ENCODE results near the gene HOXD3. TPM values are rescaled to one million over a fixed set of nuclear protein-coding genes. Genes with fewer than 3 reads are reported as not detected.

HOXD3 gene
- total and polyA plus RNA-seq, 4 donors = not detected

DNA sequence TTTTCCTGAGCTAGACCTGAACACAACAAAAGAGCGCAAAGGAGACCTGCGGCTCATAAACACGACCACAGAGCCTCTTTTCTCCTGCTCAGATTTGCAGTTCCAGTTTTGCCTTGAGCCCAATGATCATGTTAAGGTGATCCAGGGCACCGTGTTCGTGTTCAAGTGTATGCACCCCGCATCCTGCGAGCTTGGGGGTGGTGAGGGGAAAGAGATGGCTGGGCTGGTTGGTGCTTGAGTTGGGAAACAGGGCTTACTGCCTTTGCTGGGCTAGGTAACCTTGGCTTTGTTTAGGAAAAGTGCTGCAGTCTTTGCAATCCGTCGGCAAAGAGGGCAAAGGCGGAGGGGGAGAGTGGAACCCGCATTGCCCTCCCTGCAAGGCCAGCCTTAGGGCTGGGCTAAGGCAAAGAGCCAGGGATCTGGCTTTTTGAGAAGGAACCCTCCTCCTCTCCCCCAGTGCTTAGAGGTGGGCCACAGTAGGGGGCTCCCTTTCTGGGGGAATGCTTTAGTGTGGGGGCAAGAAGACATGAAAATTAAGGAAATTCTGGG lies 39.2 kb upstream of the HOXD3 start:
- TF ChIP-seq TAF1 (conservative IDR thresholded peaks at IDR 0.05) (no peak), JUND (IDR thresholded peaks at IDR 0.05) (no peak)
- Histone ChIP-seq H3K36me3 (ENCODE audit: control insufficient read depth in 4 of 4, insufficient read depth in 3 of 4, low read depth in 1 of 4, low read length in 3 of 4) (no peaks in the 10 kb centered on the region), H3K9me3 (ENCODE audit: control insufficient read depth in 4 of 4, low read length in 3 of 4) (peaks cover 0 to 7% (median under 1%) of the 10 kb centered on the region in 4 donors), H3K4me3 (ENCODE audit: low read depth in 1 of 3, low read length in 3 of 3) (no peak overlapping the region), H3K27me3 (ENCODE audit: control insufficient read depth in 4 of 4, insufficient read depth in 4 of 4, low read length in 3 of 4) (peaks cover 19 to 50% (median 37%) of the 10 kb centered on the region in 4 donors), H3K4me1 (ENCODE audit: control insufficient read depth in 4 of 4, insufficient read depth in 4 of 4, low read length in 3 of 4) (peaks cover 4 to 8% (median 7%) of the 10 kb centered on the region in 4 donors), H3K9ac (ENCODE audit: low read depth in 1 of 2, low read length in 2 of 2) (no peak overlapping the region), H3K27ac (ENCODE audit: low read depth in 1 of 2, low read length in 2 of 2) (no peak overlapping the region)
- WGBS = 14% methylated on average over 11 of the region's 11 CpGs
- no peak for DNase-seq (ENCODE audit: low spot score)

DNA sequence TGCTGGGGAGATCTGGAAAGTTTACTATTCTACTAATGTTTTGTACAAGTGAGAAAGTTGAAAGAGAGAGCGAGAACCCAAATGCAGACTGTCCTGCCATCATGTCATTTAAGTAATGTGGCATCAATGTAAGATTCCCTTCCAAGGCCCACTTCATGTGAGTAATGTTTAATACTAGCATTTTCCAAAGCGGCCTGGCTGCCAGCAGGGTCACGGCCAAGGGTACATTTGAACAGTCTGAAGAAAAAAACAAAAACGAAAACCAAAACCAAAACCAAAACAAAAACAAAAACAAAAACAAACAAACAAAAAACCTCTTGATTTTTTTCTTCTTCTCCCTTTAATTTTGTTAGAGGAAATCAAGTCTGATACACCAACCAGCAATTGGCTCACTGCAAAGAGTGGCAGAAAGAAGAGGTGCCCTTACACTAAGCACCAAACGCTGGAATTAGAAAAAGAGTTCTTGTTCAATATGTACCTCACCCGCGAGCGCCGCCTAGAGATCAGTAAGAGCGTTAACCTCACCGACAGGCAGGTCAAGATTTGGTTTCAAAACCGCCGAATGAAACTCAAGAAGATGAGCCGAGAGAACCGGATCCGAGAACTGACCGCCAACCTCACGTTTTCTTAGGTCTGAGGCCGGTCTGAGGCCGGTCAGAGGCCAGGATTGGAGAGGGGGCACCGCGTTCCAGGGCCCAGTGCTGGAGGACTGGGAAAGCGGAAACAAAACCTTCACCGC lies 38.3 kb upstream of the HOXD3 start:
- DNase-seq (ENCODE audit: low spot score) = no peak

GRCh38 chr2:176120364-176121189 lies 36.5 kb upstream of the HOXD3 start:
- WGBS = 14% methylated on average over 13 of the region's 13 CpGs
- H3K36me3 ChIP-seq (ENCODE audit: control insufficient read depth in 4 of 4, insufficient read depth in 3 of 4, low read depth in 1 of 4, low read length in 3 of 4) = no peaks in the 10 kb centered on the region
- no peak overlapping the region for H3K4me3 ChIP-seq (ENCODE audit: low read depth in 1 of 3, low read length in 3 of 3)
- DNase-seq (ENCODE audit: low spot score) = no peak
- no peak overlapping the region for H3K9ac ChIP-seq (ENCODE audit: low read depth in 1 of 2, low read length in 2 of 2)
- no peak overlapping the region for H3K27ac ChIP-seq (ENCODE audit: low read depth in 1 of 2, low read length in 2 of 2)
- TF ChIP-seq TAF1 (conservative IDR thresholded peaks at IDR 0.05) (no peak), YY1 (IDR thresholded peaks at IDR 0.05) (no peak)
- H3K27me3 ChIP-seq (ENCODE audit: control insufficient read depth in 4 of 4, insufficient read depth in 4 of 4, low read length in 3 of 4) = peaks cover 21 to 42% (median 38%) of the 10 kb centered on the region in 4 donors
- peaks cover 0 to 7% (median under 1%) of the 10 kb centered on the region in 4 donors for H3K9me3 ChIP-seq (ENCODE audit: control insufficient read depth in 4 of 4, low read length in 3 of 4)
- peaks cover 4 to 12% (median 10%) of the 10 kb centered on the region in 4 donors for H3K4me1 ChIP-seq (ENCODE audit: control insufficient read depth in 4 of 4, insufficient read depth in 4 of 4, low read length in 3 of 4)

More for the DNA sequence above, 38.3 kb upstream of the HOXD3 start:
- no peak overlapping the region for H3K4me3 ChIP-seq (ENCODE audit: low read depth in 1 of 3, low read length in 3 of 3)
- no peak overlapping the region for H3K9ac ChIP-seq (ENCODE audit: low read depth in 1 of 2, low read length in 2 of 2)
- H3K4me1 ChIP-seq (ENCODE audit: control insufficient read depth in 4 of 4, insufficient read depth in 4 of 4, low read length in 3 of 4) = peaks cover 4 to 12% (median 10%) of the 10 kb centered on the region in 4 donors
- H3K36me3 ChIP-seq (ENCODE audit: control insufficient read depth in 4 of 4, insufficient read depth in 3 of 4, low read depth in 1 of 4, low read length in 3 of 4) = no peaks in the 10 kb centered on the region
- peaks cover 0 to 7% (median under 1%) of the 10 kb centered on the region in 4 donors for H3K9me3 ChIP-seq (ENCODE audit: control insufficient read depth in 4 of 4, low read length in 3 of 4)
- TF ChIP-seq CTCF (IDR thresholded peaks at IDR 0.05; ENCODE audit: low read depth, low read length, missing input control) = peak; percentile 9
- TF ChIP-seq ATF3 (IDR thresholded peaks at IDR 0.05) = no peak
- 13% methylated on average over 24 of the region's 24 CpGs for WGBS
- H3K27me3 ChIP-seq (ENCODE audit: control insufficient read depth in 4 of 4, insufficient read depth in 4 of 4, low read length in 3 of 4) = peaks cover 21 to 41% (median 37%) of the 10 kb centered on the region in 4 donors
- H3K27ac ChIP-seq (ENCODE audit: low read depth in 1 of 2, low read length in 2 of 2) = no peak overlapping the region

All from liver (tissue), 9 donors.